Measurements from ENCODE around the gene CD209.

GRCh38 chr19:7692417-7693088, 54.8 kb downstream of the CD209 start:
- TF ChIP-seq POLR2AphosphoS5 (IDR thresholded peaks at IDR 0.05), result no peak
- no peak for TF ChIP-seq CTCF (IDR thresholded peaks at IDR 0.05)
- TF ChIP-seq POLR2A (IDR thresholded peaks at IDR 0.05), result no peak

All from upper lobe of left lung (tissue), 4 donors.